A549 (cell line): ENCODE data around the gene CECR2. TPM values are rescaled to one million over a fixed set of nuclear protein-coding genes. Genes with fewer than 3 reads are reported as not detected.

ENCODE experiments used
- ATAC-seq, 2 experiments: fragments of 200-7000 bp in 1 of 2; fragments of >200 bp in 1 of 2; cut with Nextera tagmentation in 1 of 2; cut with Tn5 transposase in 1 of 2; 3 replicates each; pipeline versions ENCODE4 v1.8.0 to v1.9.1; 2018 to 2020; ENCODE audit warnings: mild to moderate bottlenecking in 1 of 2, moderate library complexity in 1 of 2
- CTCF ChIA-PET: fragments of 300-600 bp; sonication (Branson Sonifier 250); formaldehyde crosslinking; extraction: SDS; loops from one replicate; lab custom pipeline; 2021; ENCODE audit warnings: antibody characterized with exemption, inconsistent platforms; lab: Yijun Ruan, JAX
- POLR2A ChIA-PET: fragments of 350-600 bp; formaldehyde crosslinking; extraction: SDS; loops from one replicate; lab custom pipeline; 2021; ENCODE audit warnings: antibody characterized with exemption, inconsistent platforms; lab: Yijun Ruan, JAX
- DNase-seq, 2 experiments: peaks; one replicate each; pipeline versions ENCODE4 v3.0.0 to v3.0.0-alpha.2; 2011 to 2016; ENCODE audit warnings: low read depth in 1 of 2, low spot score in 1 of 2
- FAIRE-seq: peaks from 2 replicates; lab custom pipeline; 2011; peaks lifted over from hg19 to GRCh38; lab: Jason Lieb, UNC
- H3K27ac ChIP-seq, 2 experiments: fragments of >200 bp; sonication (Bioruptor Twin); formaldehyde crosslinking; 3 replicates each; pipeline ENCODE4 v1.5.1; 2016 to 2017
- H3K4me1 ChIP-seq: fragments of >200 bp; sonication (Bioruptor Twin); formaldehyde crosslinking; 3 replicates; pipeline ENCODE4 v1.6.1; 2016
- H3K4me2 ChIP-seq: fragments of >200 bp; sonication (Bioruptor Twin); formaldehyde crosslinking; 3 replicates; pipeline ENCODE4 v1.6.1; 2016
- H3K4me3 ChIP-seq: fragments of >200 bp; sonication (Bioruptor Twin); formaldehyde crosslinking; 3 replicates; pipeline ENCODE4 v1.5.1; 2016
- H3K9me3 ChIP-seq: fragments of >200 bp; sonication (Bioruptor Twin); formaldehyde crosslinking; 3 replicates; pipeline ENCODE4 v1.6.1; 2016
- CBX2 ChIP-seq: fragments of 200-600 bp; sonication (generic); IDR thresholded peaks from 2 replicates; pipeline ENCODE4 v1.6.1; 2016; ENCODE audit warnings: low read depth, mild to moderate bottlenecking, borderline replicate concordance
- CBX8 ChIP-seq: fragments of 200-600 bp; sonication (generic); IDR thresholded peaks from 2 replicates; pipeline ENCODE4 v1.6.1; 2016
- CEBPB ChIP-seq, 2 experiments: fragments of >200 bp in 1 of 2; sonication (Bioruptor Twin) in 1 of 2; formaldehyde crosslinking in 1 of 2; IDR thresholded peaks; 2 replicates each; pipeline ENCODE4 v1.6.1; 2012 to 2016
- CTCF ChIP-seq: fragments of >200 bp; sonication (Bioruptor Twin); formaldehyde crosslinking; IDR thresholded peaks from 3 replicates; pipeline ENCODE4 v1.5.1; 2016
- EHF ChIP-seq: fragments of 250-450 bp; sonication (Bioruptor Pico); IDR thresholded peaks from 2 replicates; pipeline ENCODE4 v1.5.0; 2020; ENCODE audit warnings: mild to moderate bottlenecking
- FOSB ChIP-seq: fragments of 250-450 bp; sonication (Bioruptor Pico); IDR thresholded peaks from 2 replicates; pipeline ENCODE4 v1.5.0; 2020; ENCODE audit warnings: mild to moderate bottlenecking, moderate library complexity
- FOSL2 ChIP-seq, 2 experiments: fragments of 450-650 bp in 1 of 2; fragments of >200 bp in 1 of 2; sonication (Bioruptor Twin) in 1 of 2; formaldehyde crosslinking; IDR thresholded peaks; 2 replicates each; pipeline versions ENCODE4 v1.5.0 to v1.6.1; 2016 to 2020; ENCODE audit warnings: mild to moderate bottlenecking in 1 of 2, moderate library complexity in 1 of 2
- HES2 ChIP-seq: fragments of >200 bp; sonication (Bioruptor Twin); formaldehyde crosslinking; IDR thresholded peaks from 2 replicates; pipeline ENCODE4 v1.6.1; 2016
- HEYL ChIP-seq: fragments of 250-450 bp; sonication (Bioruptor Pico); IDR thresholded peaks from 2 replicates; pipeline ENCODE4 v1.8.0; 2021; ENCODE audit warnings: mild to moderate bottlenecking, moderate library complexity
- JUN ChIP-seq, 2 experiments: fragments of >200 bp; sonication (Bioruptor Twin); formaldehyde crosslinking; IDR thresholded peaks; 2 replicates in 1 of 2; 3 replicates in 1 of 2; pipeline ENCODE4 v1.6.1; 2016 to 2017
- MAZ ChIP-seq: fragments of 150-350 bp; IDR thresholded peaks from 2 replicates; pipeline ENCODE4 v1.6.1; 2014; ENCODE audit warnings: antibody characterized with exemption, low read depth, low read length, borderline replicate concordance
- POLR2AphosphoS2 ChIP-seq: conservative IDR thresholded peaks from 2 replicates; pipeline ENCODE4 v1.6.1; 2012; ENCODE audit warnings: low read length, improper control_type of control experiment, inconsistent platforms
- RAD21 ChIP-seq, 2 experiments: fragments of >200 bp in 1 of 2; sonication (Bioruptor Twin) in 1 of 2; formaldehyde crosslinking in 1 of 2; IDR thresholded peaks in 1 of 2; conservative IDR thresholded peaks in 1 of 2; 2 replicates in 1 of 2; 3 replicates in 1 of 2; pipeline ENCODE4 v1.6.1; 2012 to 2018; ENCODE audit warnings: inconsistent platforms in 1 of 2
- RARB ChIP-seq: fragments of 250-450 bp; sonication (Bioruptor Pico); IDR thresholded peaks from 2 replicates; pipeline ENCODE4 v1.8.0; 2021; ENCODE audit warnings: mild to moderate bottlenecking, moderate library complexity
- RNF2 ChIP-seq: fragments of 200-600 bp; sonication (generic); IDR thresholded peaks from 2 replicates; pipeline ENCODE4 v1.6.1; 2016; ENCODE audit warnings: low read depth, mild to moderate bottlenecking, antibody characterized with exemption, moderate library complexity, borderline replicate concordance
- TFCP2L1 ChIP-seq: fragments of 250-450 bp; sonication (Bioruptor Pico); IDR thresholded peaks from 2 replicates; pipeline ENCODE4 v1.5.0; 2021; ENCODE audit warnings: mild to moderate bottlenecking
- ZFP36 ChIP-seq: fragments of 450-650 bp; IDR thresholded peaks from 2 replicates; pipeline ENCODE4 v1.6.1; 2014; ENCODE audit warnings: borderline replicate concordance; ENCODE audit not compliant: partially characterized antibody
- WGBS: methylation state at CpG from one replicate; pipeline ENCODE4 v1.1.6; 2017; ENCODE audit errors: missing lambda C conversion rate; 5-methylcytosine and 5-hydroxymethylcytosine counted together
- polyA plus RNA-seq, 4 experiments: library from polyadenylated mRNA; depleted of rRNA in 3 of 4; stranded (reverse); fragments of >200 nt; fragmentation: RNase III in 1 of 4; extraction: RNeasy Plus Mini Kit Qiagen cat#74134 plus additional on column Dnase treatment in 1 of 4; gene quantifications; 2 replicates in 3 of 4; 3 replicates in 1 of 4; pipeline ENCODE4 v1.2.3, GENCODE V29; 2011 to 2017
- TF ChIP-seq, protein P1 (sequence below): fragments of 200-600 bp; sonication (generic); IDR thresholded peaks from 2 replicates; pipeline ENCODE4 v1.6.1; 2016; ENCODE audit warnings: antibody characterized with exemption, mild to moderate bottlenecking, moderate library complexity

Gene CECR2
- polyA plus RNA-seq, 2 of the 4 experiments (the other 2 are of a cell fraction), result 0.01 to 0.06 TPM

- POLR2A ChIA-PET, result no interaction called here
- no peak for FAIRE-seq
Measured at GRCh38 chr22:17512960-17513359, 143.7 kb downstream of the CECR2 start.

GRCh38 chr22:17513612-17514011 is 144.4 kb downstream of the CECR2 start:
- Histone ChIP-seq H3K27ac (no peak overlapping the region), H3K4me3 (no peak overlapping the region), H3K4me2 (no peak overlapping the region), H3K9me3 (no peaks in the 10 kb centered on the region), H3K4me1 (no peaks in the 10 kb centered on the region)
- DNase-seq (no peak), FAIRE-seq (no peak), ATAC-seq (no peak)
- no peak for TF ChIP-seq POLR2AphosphoS2
- TF ChIP-seq ZFP36, result no peak
- ChIA-PET POLR2A (no interaction called here), CTCF (interaction anchor here (1.1 to 2.8 kb wide), 3 partner anchors 10 to 342 kb away, joined by 3 to 8 read pairs (median 6); no protein-coding TSS in a partner anchor)
- 3% methylated on average over 2 of the region's 2 CpGs for WGBS

More at GRCh38 chr22:17512960-17513359, 143.7 kb downstream of the CECR2 start:
- no peak for TF ChIP-seq TFCP2L1 (CRISPR knock-in tag)
- TF ChIP-seq CEBPB (IDR thresholded peaks at IDR 0.05), result no peak
- TF ChIP-seq RNF2, result no peak
- no peak for TF ChIP-seq RAD21 (conservative IDR thresholded peaks at IDR 0.05 in 1 of 2, IDR thresholded peaks at IDR 0.05 in 1 of 2)
- no peak for TF ChIP-seq CTCF
- TF ChIP-seq RARB, result no peak
- TF ChIP-seq HES2, result no peak
- no peak for TF ChIP-seq FOSB (CRISPR knock-in tag)
- TF ChIP-seq HEYL (CRISPR knock-in tag), result no peak
- no peak for TF ChIP-seq CBX8
- TF ChIP-seq JUN (IDR thresholded peaks at IDR 0.05), result no peak
- no peak for TF ChIP-seq MAZ
- TF ChIP-seq FOSL2 (IDR thresholded peaks at IDR 0.05), result no peak
- TF ChIP-seq FOSL2 (CRISPR knock-in tag; IDR thresholded peaks at IDR 0.05), result no peak
- TF ChIP-seq, protein P1, sequence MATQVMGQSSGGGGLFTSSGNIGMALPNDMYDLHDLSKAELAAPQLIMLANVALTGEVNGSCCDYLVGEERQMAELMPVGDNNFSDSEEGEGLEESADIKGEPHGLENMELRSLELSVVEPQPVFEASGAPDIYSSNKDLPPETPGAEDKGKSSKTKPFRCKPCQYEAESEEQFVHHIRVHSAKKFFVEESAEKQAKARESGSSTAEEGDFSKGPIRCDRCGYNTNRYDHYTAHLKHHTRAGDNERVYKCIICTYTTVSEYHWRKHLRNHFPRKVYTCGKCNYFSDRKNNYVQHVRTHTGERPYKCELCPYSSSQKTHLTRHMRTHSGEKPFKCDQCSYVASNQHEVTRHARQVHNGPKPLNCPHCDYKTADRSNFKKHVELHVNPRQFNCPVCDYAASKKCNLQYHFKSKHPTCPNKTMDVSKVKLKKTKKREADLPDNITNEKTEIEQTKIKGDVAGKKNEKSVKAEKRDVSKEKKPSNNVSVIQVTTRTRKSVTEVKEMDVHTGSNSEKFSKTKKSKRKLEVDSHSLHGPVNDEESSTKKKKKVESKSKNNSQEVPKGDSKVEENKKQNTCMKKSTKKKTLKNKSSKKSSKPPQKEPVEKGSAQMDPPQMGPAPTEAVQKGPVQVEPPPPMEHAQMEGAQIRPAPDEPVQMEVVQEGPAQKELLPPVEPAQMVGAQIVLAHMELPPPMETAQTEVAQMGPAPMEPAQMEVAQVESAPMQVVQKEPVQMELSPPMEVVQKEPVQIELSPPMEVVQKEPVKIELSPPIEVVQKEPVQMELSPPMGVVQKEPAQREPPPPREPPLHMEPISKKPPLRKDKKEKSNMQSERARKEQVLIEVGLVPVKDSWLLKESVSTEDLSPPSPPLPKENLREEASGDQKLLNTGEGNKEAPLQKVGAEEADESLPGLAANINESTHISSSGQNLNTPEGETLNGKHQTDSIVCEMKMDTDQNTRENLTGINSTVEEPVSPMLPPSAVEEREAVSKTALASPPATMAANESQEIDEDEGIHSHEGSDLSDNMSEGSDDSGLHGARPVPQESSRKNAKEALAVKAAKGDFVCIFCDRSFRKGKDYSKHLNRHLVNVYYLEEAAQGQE, result no peak
- no peak for TF ChIP-seq EHF (CRISPR knock-in tag)
- TF ChIP-seq CBX2, result no peak
- CTCF ChIA-PET, result interaction anchor here (0.9 to 2.8 kb wide), 3 partner anchors 11 to 341 kb away, joined by 3 to 8 read pairs (median 6); no protein-coding TSS in a partner anchor
- Histone ChIP-seq H3K4me3 (no peak overlapping the region), H3K9me3 (no peaks in the 10 kb centered on the region), H3K27ac (no peak overlapping the region), H3K4me2 (no peak overlapping the region), H3K4me1 (no peaks in the 10 kb centered on the region)
- no peak for ATAC-seq
- no peak for DNase-seq
- 40% methylated on average over 4 of the region's 4 CpGs for WGBS
